Measurements from ENCODE around the gene APOF.

APOF gene

DNA sequence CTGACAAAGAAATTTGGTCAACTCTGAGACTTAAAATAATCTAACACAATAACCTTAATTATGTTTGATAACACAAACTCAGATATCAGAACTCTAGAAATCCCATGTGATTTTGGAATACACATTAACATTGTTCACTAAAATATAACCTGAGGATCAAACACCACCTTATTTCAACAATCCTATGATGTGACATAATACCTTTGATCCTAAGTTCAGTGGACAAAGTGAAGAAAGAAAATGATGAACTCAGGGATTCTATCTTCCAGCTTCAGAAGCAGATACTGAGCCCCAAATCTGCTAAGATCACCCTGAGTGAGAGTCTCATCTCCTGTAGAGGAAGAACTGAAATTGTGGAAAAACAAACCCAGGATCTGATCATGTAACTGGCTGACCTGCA is 35.7 kb upstream of the APOF start:
- DNase-seq (ENCODE audit: low read depth, low spot score): no peak
- TF ChIP-seq CTCF (IDR thresholded peaks at IDR 0.05; ENCODE audit: insufficient read depth, low read length, missing control alignments): no peak
- ChIA-PET POLR2A (no interaction called here), CTCF (no interaction called here)
- no peak overlapping the region for H3K4me3 ChIP-seq (ENCODE audit: low read depth, low read length)

- DNase-seq (ENCODE audit: low read depth, low spot score): no peak
- ChIA-PET CTCF (interaction anchor here (1.2 to 1.5 kb wide), 2 partner anchors 43 to 72 kb away, joined by 3 to 5 read pairs; no protein-coding TSS in a partner anchor), POLR2A (no interaction called here)
- no peak for TF ChIP-seq CTCF (IDR thresholded peaks at IDR 0.05; ENCODE audit: insufficient read depth, low read length, missing control alignments)
- no peak overlapping the region for H3K4me3 ChIP-seq (ENCODE audit: low read depth, low read length)
Observed at GRCh38 chr12:56392331-56392730, 29.7 kb upstream of the APOF start.

DNA sequence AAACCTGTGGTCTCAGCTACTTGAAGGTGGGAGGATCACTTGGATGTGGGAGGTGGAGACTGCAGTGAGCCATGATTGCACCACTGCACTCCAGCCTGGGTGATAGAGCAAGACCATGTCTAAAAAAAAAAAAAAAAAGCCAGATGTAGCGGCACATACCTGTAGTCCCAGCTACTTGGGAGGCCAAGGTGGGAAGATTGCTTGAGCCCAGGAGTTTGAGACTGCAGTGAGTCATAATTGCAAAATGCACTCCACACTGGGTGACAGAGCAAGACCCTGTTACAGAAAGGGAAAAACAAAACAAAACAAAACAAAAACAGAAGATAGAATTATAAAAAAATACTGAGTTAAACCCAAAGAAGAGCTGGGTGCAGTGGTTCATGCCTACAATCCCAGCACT is 29.1 kb upstream of the APOF start:
- CTCF ChIA-PET: interaction anchor here (1.2 to 1.5 kb wide), 2 partner anchors 44 to 73 kb away, joined by 3 to 5 read pairs; no protein-coding TSS in a partner anchor
- POLR2A ChIA-PET: no interaction called here
- no peak overlapping the region for H3K4me3 ChIP-seq (ENCODE audit: low read depth, low read length)
- no peak for DNase-seq (ENCODE audit: low read depth, low spot score)
- no peak for TF ChIP-seq CTCF (IDR thresholded peaks at IDR 0.05; ENCODE audit: insufficient read depth, low read length, missing control alignments)

- CTCF ChIA-PET: no interaction called here
- POLR2A ChIA-PET: interaction anchor here (0.6 kb wide), 1 partner anchor 29 kb away, joined by 3 read pairs; the partner anchor contains the start of gene STAT2
- TF ChIP-seq CTCF (IDR thresholded peaks at IDR 0.05; ENCODE audit: insufficient read depth, low read length, missing control alignments): no peak
- H3K4me3 ChIP-seq (ENCODE audit: low read depth, low read length): no peak overlapping the region
- DNase-seq (ENCODE audit: low read depth, low spot score): no peak
Observed at GRCh38 chr12:56389412-56389811, 26.8 kb upstream of the APOF start.

DNA sequence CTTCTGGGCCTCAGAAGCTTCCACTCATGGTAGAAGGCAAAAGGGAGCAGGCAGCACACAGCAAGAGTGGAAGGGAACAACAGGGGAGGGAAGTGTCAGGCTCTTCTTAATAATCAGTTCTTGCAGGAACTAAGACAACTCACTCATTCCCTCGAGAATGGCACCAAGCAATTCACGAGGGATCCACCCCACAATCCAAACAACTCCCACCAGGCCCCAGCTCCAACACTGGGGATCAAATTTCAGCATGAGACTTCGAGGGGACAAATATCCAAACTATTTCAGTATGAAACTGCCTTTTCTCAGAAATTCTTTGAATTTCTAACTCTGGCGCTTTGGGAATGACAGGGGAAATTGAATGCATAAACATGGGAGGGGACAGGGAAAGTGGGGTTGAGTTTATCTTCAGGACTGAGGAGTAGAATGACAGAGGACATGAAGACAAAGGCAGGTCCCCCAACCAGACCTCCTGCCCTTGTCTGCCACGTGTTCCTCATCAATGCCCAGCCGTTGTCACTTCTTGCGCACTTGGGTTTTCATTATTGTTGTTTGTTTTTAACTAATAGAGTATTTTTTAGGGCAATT is 24.6 kb upstream of the APOF start:
- peak; percentile 24 for DNase-seq (ENCODE audit: low read depth, low spot score)
- ChIA-PET POLR2A (no interaction called here), CTCF (interaction anchor here (0.8 to 1.4 kb wide), 3 partner anchors 23 to 76 kb away, joined by 3 to 4 read pairs (median 4); no protein-coding TSS in a partner anchor)
- H3K4me3 ChIP-seq (ENCODE audit: low read depth, low read length): no peak overlapping the region
- no peak for TF ChIP-seq CTCF (IDR thresholded peaks at IDR 0.05; ENCODE audit: insufficient read depth, low read length, missing control alignments)

GRCh38 chr12:56385873-56386272 is 23.2 kb upstream of the APOF start:
- POLR2A ChIA-PET: no interaction called here
- no peak for TF ChIP-seq CTCF (IDR thresholded peaks at IDR 0.05; ENCODE audit: insufficient read depth, low read length, missing control alignments)
- no peak overlapping the region for H3K4me3 ChIP-seq (ENCODE audit: low read depth, low read length)
- no peak for DNase-seq (ENCODE audit: low read depth, low spot score)
- CTCF ChIA-PET: interaction anchor here (1.3 to 1.4 kb wide), 3 partner anchors 22 to 78 kb away, joined by 3 to 4 read pairs (median 4); no protein-coding TSS in a partner anchor
